B cell (primary cell): ENCODE results near the gene PELI1. TPM values are rescaled to one million over a fixed set of nuclear protein-coding genes. Genes with fewer than 3 reads are reported as not detected.

Experiments
- ATAC-seq: fragments of 200-7000 bp; cut with Tn5 transposase; one replicate; pipeline ENCODE4 v1.10.0; 2021; ENCODE audit warnings: low read depth, mild to moderate bottlenecking, moderate number of reproducible peaks, moderate library complexity
- CTCF ChIA-PET: fragments of 350-600 bp; sonication (Branson Sonifier 250); formaldehyde crosslinking; loops from one replicate; lab custom pipeline; 2021; ENCODE audit warnings: antibody characterized with exemption, inconsistent platforms; lab: Charles Lee
- POLR2A ChIA-PET: fragments of 350-600 bp; sonication (Branson Sonifier 250); formaldehyde crosslinking; loops from one replicate; lab custom pipeline; 2021; ENCODE audit warnings: antibody characterized with exemption; lab: Charles Lee
- DNase-seq: peaks from one replicate; pipeline ENCODE4 v3.0.0; 2013
- H2AFZ ChIP-seq: 2 replicates; pipeline ENCODE4 v1.6.1; 2012; ENCODE audit warnings: mild to moderate bottlenecking, low read depth, low read length; ENCODE audit not compliant: insufficient read depth, poor library complexity, severe bottlenecking
- H3K27ac ChIP-seq, 2 donors: 1 replicate in 1 of 2; 2 replicates in 1 of 2; pipeline ENCODE4 v1.5.1; 2012 to 2013; ENCODE audit warnings: low read length in 2 of 2, mild to moderate bottlenecking in 2 of 2, moderate library complexity in 1 of 2
- H3K27me3 ChIP-seq, 4 experiments: fragments of 200-600 bp in 1 of 4; sonication (generic) in 1 of 4; replicated peaks in 1 of 4; 1 replicate in 2 of 4; 2 replicates in 2 of 4; pipeline versions ENCODE4 v1.6.1 to v1.7.0; 2013 to 2016; ENCODE audit warnings: low read length in 3 of 4, mild to moderate bottlenecking in 2 of 4, mixed read lengths in 1 of 4, moderate library complexity in 1 of 4; ENCODE audit not compliant: insufficient read depth in 4 of 4, control insufficient read depth in 3 of 4; ENCODE audit errors: control extremely low read depth in 1 of 4
- H3K36me3 ChIP-seq, 2 experiments: replicated peaks in 1 of 2; 1 replicate in 1 of 2; 2 replicates in 1 of 2; pipeline versions ENCODE4 v1.6.1 to v1.7.1; 2013; ENCODE audit warnings: low read length in 1 of 2; ENCODE audit not compliant: insufficient read depth in 2 of 2, control insufficient read depth in 1 of 2; ENCODE audit errors: control extremely low read depth in 1 of 2, extremely low read depth in 1 of 2
- H3K4me1 ChIP-seq, 2 donors: fragments of 200-600 bp in 1 of 2; sonication (generic) in 1 of 2; 1 replicate in 1 of 2; 2 replicates in 1 of 2; pipeline versions ENCODE4 v1.5.1 to v1.6.1; 2013 to 2017; ENCODE audit warnings: low read length in 2 of 2; ENCODE audit not compliant: control insufficient read depth in 2 of 2, insufficient read depth in 2 of 2
- H3K4me2 ChIP-seq: replicated peaks from 2 replicates; pipeline ENCODE3; 2012; ENCODE audit warnings: mild to moderate bottlenecking, low read depth, low read length; ENCODE audit not compliant: poor library complexity, severe bottlenecking
- H3K4me3 ChIP-seq, 5 experiments: fragments of 200-600 bp in 1 of 5; sonication (generic) in 1 of 5; 1 replicate in 3 of 5; 2 replicates in 2 of 5; pipeline versions ENCODE4 v1.5.1 to v1.7.0; 2011 to 2016; ENCODE audit warnings: low read length in 4 of 5, mild to moderate bottlenecking in 4 of 5, low read depth in 2 of 5, control low read depth in 1 of 5, moderate library complexity in 1 of 5; ENCODE audit not compliant: insufficient read depth in 1 of 5; ENCODE audit errors: control extremely low read depth in 1 of 5, extremely low read depth in 1 of 5
- H3K79me2 ChIP-seq: fragments of 200-600 bp; sonication (generic); one replicate; pipeline ENCODE4 v1.6.0; 2016; ENCODE audit warnings: low read length; ENCODE audit not compliant: control insufficient read depth, insufficient read depth
- H3K9ac ChIP-seq: fragments of 200-600 bp; sonication (generic); 2 replicates; pipeline ENCODE4 v1.6.1; 2017; ENCODE audit warnings: mild to moderate bottlenecking, low read length, moderate library complexity
- H3K9me3 ChIP-seq, 3 donors: one replicate each; pipeline versions ENCODE4 v1.6.1 to v1.7.1; 2013; ENCODE audit warnings: low read length in 2 of 3; ENCODE audit not compliant: control insufficient read depth in 2 of 3, insufficient read depth in 1 of 3; ENCODE audit errors: control extremely low read depth in 1 of 3
- H4K20me1 ChIP-seq: 2 replicates; pipeline ENCODE4 v1.6.0; 2012; ENCODE audit warnings: mild to moderate bottlenecking, low read length; ENCODE audit not compliant: insufficient read depth, control insufficient read depth, poor library complexity, severe bottlenecking
- H3K27ac Mint-ChIP-seq: one replicate; pipeline ENCODE4 v1.8.0; 2021; ENCODE audit warnings: mixed read lengths
- H3K27me3 Mint-ChIP-seq: one replicate; pipeline ENCODE4 v1.8.0; 2021; ENCODE audit warnings: mixed read lengths
- H3K4me1 Mint-ChIP-seq: one replicate; pipeline ENCODE4 v1.8.0; 2021; ENCODE audit warnings: mixed read lengths
- H3K4me3 Mint-ChIP-seq: one replicate; pipeline ENCODE4 v1.8.0; 2021; ENCODE audit warnings: mixed read lengths
- H3K9me3 Mint-ChIP-seq: one replicate; pipeline ENCODE4 v1.8.0; 2022; ENCODE audit warnings: mixed read lengths; ENCODE audit not compliant: insufficient read depth
- CTCF ChIP-seq: fragments of 200-600 bp; IDR thresholded peaks from one replicate; pipeline ENCODE4 v1.8.0; 2022; ENCODE audit warnings: antibody characterized with exemption, mild to moderate bottlenecking
- EZH2 ChIP-seq: IDR thresholded peaks from 2 replicates; pipeline ENCODE4 v1.6.1; 2012; ENCODE audit warnings: borderline replicate concordance, low read depth, mild to moderate bottlenecking, moderate library complexity, low read length; ENCODE audit not compliant: insufficient read depth, poor library complexity, severe bottlenecking
- WGBS: methylation state at CpG from one replicate; pipeline ENCODE4 v1.1.5; 2013; ENCODE audit warnings: missing lambda C conversion rate; ENCODE audit not compliant: insufficient coverage; 5-methylcytosine and 5-hydroxymethylcytosine counted together
- intact Hi-C: fragments of 100-400 bp; cut with micrococcal nuclease; formaldehyde crosslinking; loops from one replicate; pipeline ENCODE4 v1.10.0; 2022
- polyA plus RNA-seq: library from polyadenylated mRNA; depleted of rRNA; stranded (reverse); fragments of >200 nt; gene quantifications from 2 replicates; pipeline ENCODE4 v1.2.3, GENCODE V29; 2012
- total RNA-seq, 2 donors: library from RNA; stranded (reverse); fragments of 120-200 nt in 1 of 2; gene quantifications; 1 replicate in 1 of 2; 2 replicates in 1 of 2; pipeline versions ENCODE4 v1.2.3 to v1.2.4, GENCODE V29; 2013 to 2022

Gene PELI1
- total and polyA plus RNA-seq, 2 donors (not counting 1 experiment from before 2014, with no cell fraction given), result 45.3 to 115 TPM

- no peaks in the 10 kb centered on the region for H3K27me3 ChIP-seq
- H3K4me3 ChIP-seq, result no peak overlapping the region
- ATAC-seq (no peak), DNase-seq (no peak)
- WGBS, result no CpG with 5 or more reads among the region's 4 CpGs
- no peak overlapping the region for H3K9ac ChIP-seq
- ChIA-PET POLR2A (no interaction called here), CTCF (interaction anchor here (1.1 to 1.9 kb wide), 3 partner anchors 13 to 219 kb away, joined by 3 to 7 read pairs (median 6); no protein-coding TSS in a partner anchor)
- no peak overlapping the region for H2AFZ ChIP-seq
- H3K4me1 ChIP-seq, result peaks cover 11 to 26% of the 10 kb centered on the region in 2 donors
- intact Hi-C loops, result no loop called here
- no peak overlapping the region for H3K27ac Mint-ChIP-seq
- H3K9me3 ChIP-seq, result no peaks in the 10 kb centered on the region
- peaks cover 70% of the 10 kb centered on the region for H3K79me2 ChIP-seq
- peaks cover 58% of the 10 kb centered on the region for H3K4me1 Mint-ChIP-seq
- no peaks in the 10 kb centered on the region for H3K9me3 Mint-ChIP-seq
- no peak overlapping the region for H3K4me2 ChIP-seq
- H3K27ac ChIP-seq, result no peak overlapping the region
- no peak overlapping the region for H3K4me3 Mint-ChIP-seq
- peaks cover 66% of the 10 kb centered on the region for H4K20me1 ChIP-seq
- H3K36me3 ChIP-seq, result peaks cover 4 to 15% of the 10 kb centered on the region in 2 experiments
- no peaks in the 10 kb centered on the region for H3K27me3 Mint-ChIP-seq
- no peak for TF ChIP-seq EZH2
- no peak for TF ChIP-seq CTCF
Observed at GRCh38 chr2:64112016-64112415, 32.2 kb downstream of the PELI1 start.

DNA sequence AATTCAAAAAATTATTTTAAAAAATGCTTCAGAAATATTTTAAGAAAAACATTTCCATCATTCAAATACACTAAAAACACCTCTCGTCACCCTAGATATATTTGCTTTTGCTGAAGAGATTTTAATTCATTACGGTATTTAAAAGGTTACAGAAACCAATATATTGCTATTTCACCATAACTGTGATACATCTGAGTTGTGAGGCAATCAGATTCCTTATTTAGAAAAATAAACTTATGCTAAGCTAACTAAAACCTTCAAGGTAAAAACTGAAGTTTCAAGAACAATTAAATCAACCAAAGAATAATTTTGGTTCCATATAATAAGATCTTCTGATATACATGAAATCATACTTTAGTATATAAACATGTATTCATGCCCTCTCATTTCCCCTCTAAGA is 32.8 kb downstream of the PELI1 start:
- H3K4me2 ChIP-seq, result no peak overlapping the region
- Mint-ChIP-seq H3K27me3 (no peaks in the 10 kb centered on the region), H3K4me1 (peaks cover 54% of the 10 kb centered on the region), H3K27ac (no peak overlapping the region), H3K9me3 (no peaks in the 10 kb centered on the region), H3K4me3 (no peak overlapping the region)
- H3K4me1 ChIP-seq, result peaks cover 11 to 23% of the 10 kb centered on the region in 2 donors
- peaks cover 62% of the 10 kb centered on the region for H4K20me1 ChIP-seq
- intact Hi-C loops, result loop anchor here (1.0 kb wide), 1 partner anchor 8 kb away; no protein-coding TSS in a partner anchor
- ATAC-seq (no peak), DNase-seq (no peak)
- H3K27ac ChIP-seq, result no peak overlapping the region
- WGBS, result no CpG with 5 or more reads among the region's 2 CpGs
- POLR2A ChIA-PET, result no interaction called here
- H3K79me2 ChIP-seq, result peaks cover 64% of the 10 kb centered on the region
- peaks cover 4 to 18% of the 10 kb centered on the region in 2 experiments for H3K36me3 ChIP-seq
- no peaks in the 10 kb centered on the region for H3K9me3 ChIP-seq
- no peak overlapping the region for H2AFZ ChIP-seq
- CTCF ChIA-PET, result interaction anchor here (1.1 to 1.9 kb wide), 3 partner anchors 14 to 220 kb away, joined by 3 to 7 read pairs (median 6); no protein-coding TSS in a partner anchor
- no peak overlapping the region for H3K9ac ChIP-seq
- H3K27me3 ChIP-seq, result no peaks in the 10 kb centered on the region
- no peak overlapping the region for H3K4me3 ChIP-seq
- TF ChIP-seq EZH2, result no peak
- no peak for TF ChIP-seq CTCF
